ENCODE measurements around the gene SLC44A3.

GRCh38 chr1:94812985-94813384, 7.2 kb upstream of the SLC44A3 start:
- TF ChIP-seq POLR2A (IDR thresholded peaks at IDR 0.05) (no peak), CTCF (IDR thresholded peaks at IDR 0.05 in 4 of 5, conservative IDR thresholded peaks at IDR 0.05 in 1 of 5) (no peak)
